K562 (cell line): ENCODE results near the gene TRIM65. TPM values are rescaled to one million over a fixed set of nuclear protein-coding genes. Genes with fewer than 3 reads are reported as not detected.

Experiments used
- ATAC-seq: fragments of 200-7000 bp; cut with Tn5 transposase; 3 replicates; pipeline ENCODE4 v1.9.1; 2020; ENCODE audit warnings: moderate library complexity
- BruUV-seq: library from RNA; stranded (reverse); fragments of 400-500 nt; replicated peaks from 2 replicates; lab custom pipeline; 2021; lab: Mats Ljungman, UMichigan
- CTCF ChIA-PET: fragments of 300-600 bp; formaldehyde crosslinking; extraction: SDS; loops from one replicate; lab custom pipeline; 2021; ENCODE audit warnings: low intra/inter-chr PET ratio; lab: Yijun Ruan, JAX
- POLR2A ChIA-PET: fragments of 300-600, 350-650 bp; sonication (Branson Sonifier 250); formaldehyde crosslinking; extraction: SDS; loops from one replicate; lab custom pipeline; 2021; ENCODE audit warnings: antibody characterized with exemption, inconsistent platforms; lab: Yijun Ruan, JAX
- DNase-seq, 4 experiments: peaks; one replicate each; pipeline versions ENCODE4 v3.0.0 to v3.0.0-alpha.2; 2011 to 2018; ENCODE audit warnings: low spot score in 3 of 4, mixed read lengths in 3 of 4; ENCODE audit errors: extremely low read depth in 1 of 4
- FAIRE-seq: peaks from 2 replicates; lab custom pipeline; 2011; peaks lifted over from hg19 to GRCh38; lab: Jason Lieb, UNC
- H2AFZ ChIP-seq: 2 replicates; pipeline ENCODE4 v1.6.0; 2011; ENCODE audit warnings: low read depth, low read length, control low read depth, inconsistent platforms
- H3K27ac ChIP-seq: fragments of 200-600 bp; 3 replicates; pipeline ENCODE4 v1.8.0; 2011; ENCODE audit warnings: low read depth, mild to moderate bottlenecking, control low read depth, inconsistent platforms, low read length, moderate library complexity, mixed read lengths; ENCODE audit errors: extremely low read depth
- H3K27me3 ChIP-seq, 2 experiments: fragments of 300-600 bp in 1 of 2; 2 replicates in 1 of 2; 3 replicates in 1 of 2; pipeline versions ENCODE4 v1.6.0 to v1.8.0; 2011; ENCODE audit warnings: inconsistent platforms in 2 of 2, low read length in 2 of 2, mild to moderate bottlenecking in 1 of 2, mixed read lengths in 1 of 2, moderate library complexity in 1 of 2; ENCODE audit not compliant: control insufficient read depth in 2 of 2, insufficient read depth in 2 of 2
- H3K36me3 ChIP-seq: fragments of 300-600 bp; 3 replicates; pipeline ENCODE4 v1.8.0; 2011; ENCODE audit warnings: mild to moderate bottlenecking, low read length, inconsistent platforms; ENCODE audit not compliant: control insufficient read depth, insufficient read depth
- H3K4me1 ChIP-seq, 2 experiments: fragments of 200-600 bp in 1 of 2; replicated peaks in 1 of 2; 2 replicates in 1 of 2; 3 replicates in 1 of 2; pipeline versions ENCODE4 v1.5.1 to v1.8.0; 2011; ENCODE audit warnings: inconsistent platforms in 2 of 2, low read length in 2 of 2, mild to moderate bottlenecking in 1 of 2, mixed read lengths in 1 of 2, moderate library complexity in 1 of 2; ENCODE audit not compliant: control insufficient read depth in 2 of 2, insufficient read depth in 2 of 2
- H3K4me2 ChIP-seq: 2 replicates; pipeline ENCODE4 v1.6.1; 2011; ENCODE audit warnings: low read length, control low read depth, inconsistent platforms, mixed read lengths; ENCODE audit not compliant: insufficient read depth
- H3K4me3 ChIP-seq: fragments of 200-600 bp; sonication (generic), shearing (Covaris generic); 2 replicates; pipeline ENCODE4 v1.5.1; 2016; ENCODE audit warnings: control low read depth, inconsistent platforms
- H3K79me2 ChIP-seq: fragments of 200-600 bp; 3 replicates; pipeline ENCODE4 v1.8.0; 2011; ENCODE audit warnings: low read length, inconsistent platforms; ENCODE audit not compliant: control insufficient read depth, insufficient read depth
- H3K9ac ChIP-seq, 2 experiments: 2 replicates each; pipeline versions ENCODE4 v1.6.0 to v1.6.1; 2011; ENCODE audit warnings: low read depth in 2 of 2, low read length in 2 of 2, control low read depth in 1 of 2, inconsistent platforms in 1 of 2, mild to moderate bottlenecking in 1 of 2, mixed read lengths in 1 of 2; ENCODE audit not compliant: insufficient read depth in 1 of 2
- H3K9me1 ChIP-seq: one replicate; pipeline ENCODE4 v1.6.0; 2011; ENCODE audit warnings: inconsistent platforms, mild to moderate bottlenecking, low read length, moderate library complexity; ENCODE audit not compliant: control insufficient read depth, insufficient read depth
- H3K9me3 ChIP-seq: replicated peaks from 2 replicates; pipeline ENCODE4 v1.5.1; 2011; ENCODE audit warnings: low read depth, low read length, inconsistent platforms; ENCODE audit not compliant: control insufficient read depth, insufficient read depth
- H4K20me1 ChIP-seq: replicated peaks from 2 replicates; pipeline ENCODE4 v1.6.1; 2011; ENCODE audit warnings: low read length, inconsistent platforms, mixed read lengths; ENCODE audit not compliant: control insufficient read depth, insufficient read depth
- BCL6 ChIP-seq: fragments of 250-450 bp; sonication (Bioruptor Pico); IDR thresholded peaks from 2 replicates; pipeline ENCODE4 v1.4.0; 2020
- CBFA2T2 ChIP-seq: fragments of 450-650 bp; conservative IDR thresholded peaks from 2 replicates; pipeline ENCODE4 v1.6.1; 2017; ENCODE audit warnings: mild to moderate bottlenecking
- CBFB ChIP-seq: sonication (generic); formaldehyde crosslinking; IDR thresholded peaks from 2 replicates; pipeline ENCODE4 v1.4.0; 2020; ENCODE audit warnings: mild to moderate bottlenecking, missing genetic modification reagents
- KDM4B ChIP-seq, 2 experiments: fragments of 450-650 bp in 1 of 2; sonication (generic) in 1 of 2; IDR thresholded peaks; 2 replicates each; pipeline ENCODE4 v1.6.1; 2016 to 2017; ENCODE audit warnings: borderline replicate concordance in 2 of 2, antibody characterized with exemption in 1 of 2, low read depth in 1 of 2, mild to moderate bottlenecking in 1 of 2
- POLR2G ChIP-seq: fragments of 200-400 bp; formaldehyde crosslinking; IDR thresholded peaks from 2 replicates; pipeline ENCODE4 v1.6.1; 2017; ENCODE audit warnings: low read depth, mild to moderate bottlenecking, antibody characterized with exemption, low read length, moderate library complexity
- RBFOX2 ChIP-seq: fragments of 200-400 bp; formaldehyde crosslinking; IDR thresholded peaks from 2 replicates; pipeline ENCODE4 v1.6.1; 2017; ENCODE audit warnings: low read depth, mild to moderate bottlenecking, low read length, moderate library complexity
- WGBS: fragments of 100-300 bp; shearing (Covaris generic); methylation state at CpG from one replicate; pipeline ENCODE4 v1.1.6; 2016; ENCODE audit warnings: low coverage, mixed read lengths; ENCODE audit not compliant: insufficient coverage; ENCODE audit errors: missing lambda C conversion rate; 5-methylcytosine and 5-hydroxymethylcytosine counted together
- in situ Hi-C: fragments of 300-500 bp; cut with MboI; formaldehyde crosslinking; loops from 4 replicates; pipeline ENCODE4 v1.15.0; 2018; ENCODE audit warnings: inconsistent platforms, mixed read lengths
- intact Hi-C: fragments of 100-400 bp; cut with micrococcal nuclease; formaldehyde crosslinking; loops from 2 replicates; pipeline ENCODE4 v1.14.2; 2022
- polyA plus RNA-seq, 8 experiments: library from polyadenylated mRNA; depleted of rRNA in 4 of 8; stranded (reverse) in 5 of 8; unstranded in 3 of 8; fragments of >200 nt; fragmentation: Nextera tagmentation in 2 of 8; fragmentation: Illumina TruSeq in 1 of 8; extraction: Ambion mirVana in 2 of 8; extraction: Trizol in 1 of 8; gene quantifications; 2 replicates each; pipeline versions ENCODE4 v1.2.1 to v1.2.3, GENCODE V29; 2011 to 2014; ENCODE audit warnings: inconsistent platforms in 1 of 8, missing spikeins in 1 of 8
- total RNA-seq, 7 experiments: library from RNA; depleted of rRNA in 6 of 7; stranded (reverse); fragments of >200 nt in 6 of 7; fragmentation: Illumina TruSeq in 2 of 7; extraction: Trizol in 2 of 7; gene quantifications; 2 replicates each; pipeline versions ENCODE4 v1.2.1 to v1.2.3, GENCODE V29; 2011 to 2021; ENCODE audit warnings: low replicate concordance in 1 of 7
- TF ChIP-seq, protein P1 (sequence below): fragments of 450-650 bp; formaldehyde crosslinking; IDR thresholded peaks from 2 replicates; pipeline ENCODE4 v1.4.0; 2022; ENCODE audit warnings: mild to moderate bottlenecking, moderate library complexity

Gene TRIM65
- total and polyA plus RNA-seq, 9 of the 15 experiments (the other 6 are each of a cell fraction or from before 2014, with no cell fraction given) = 2.8 to 45.7 (median 22.9) TPM

DNA sequence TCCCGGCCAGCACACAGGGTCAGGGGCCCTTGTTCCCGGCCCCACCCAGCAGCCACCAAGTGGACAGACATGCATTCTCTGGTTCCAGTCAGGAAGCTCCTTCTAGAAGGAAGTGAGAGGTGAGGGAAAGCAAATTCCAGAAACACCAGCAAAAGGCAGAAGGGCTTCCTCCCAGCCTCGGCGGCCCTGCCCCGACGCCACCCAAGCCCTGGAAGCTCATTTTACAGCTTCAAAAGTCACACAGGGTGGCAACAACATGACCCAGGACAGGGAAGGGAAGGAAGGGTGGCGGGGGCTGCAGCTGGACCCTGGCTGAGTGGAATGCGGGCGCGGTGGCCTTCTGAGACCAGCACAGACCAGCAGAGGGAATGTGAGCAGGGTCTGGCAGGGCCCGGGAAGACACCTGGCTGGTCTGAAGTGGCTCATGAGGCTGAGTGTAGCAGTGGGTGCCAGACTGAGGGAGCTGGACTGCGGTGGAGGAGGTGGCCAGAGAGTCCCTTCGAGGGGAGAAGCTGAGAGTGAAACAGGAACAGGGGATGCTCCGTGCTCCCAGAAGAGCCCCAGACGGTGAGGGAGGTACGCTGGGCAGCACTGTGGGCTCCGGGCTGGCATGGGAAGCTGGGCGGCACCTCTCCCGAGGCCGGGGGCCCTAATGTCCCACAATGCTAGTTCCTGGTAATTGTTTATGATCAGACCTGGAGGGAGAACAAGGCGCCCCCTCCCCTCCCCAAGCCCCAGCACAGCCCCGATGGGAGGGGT, 50.6 kb downstream of the TRIM65 start:
- BruUV-seq = TSS peak; percentile 13
- H3K27ac ChIP-seq = peak overlapping the region; percentile 95
- peaks cover 43% of the 10 kb centered on the region for H3K79me2 ChIP-seq
- no peaks in the 10 kb centered on the region for H3K9me3 ChIP-seq
- H3K9me1 ChIP-seq = no peaks in the 10 kb centered on the region
- WGBS = 76% methylated on average over 12 of the region's 22 CpGs
- peak overlapping the region; percentile 38 for H2AFZ ChIP-seq
- FAIRE-seq (no peak), DNase-seq (peak in 1 of 4 experiments; percentile 16), ATAC-seq (no peak)
- H3K9ac ChIP-seq = peak overlapping the region; percentile 88 to 95
- no peak overlapping the region for H3K4me3 ChIP-seq
- H3K27me3 ChIP-seq = no peaks in the 10 kb centered on the region
- ChIA-PET POLR2A (interaction anchor here (0.6 to 8.5 kb wide), 17 partner anchors 9 to 555 kb away, joined by 3 to 145 read pairs (median 4); partner anchors contain the start of genes TRIM65 and WBP2), CTCF (no interaction called here)
- peaks cover 62% of the 10 kb centered on the region for H3K36me3 ChIP-seq
- peak overlapping the region; percentile 99 for H3K4me2 ChIP-seq
- TF ChIP-seq POLR2G = peak; percentile 42
- 0 out of 4 replicates have a peak, but pooled peaks of 1 of the 2 experiments have one; percentile 34 for TF ChIP-seq KDM4B (IDR thresholded peaks at IDR 0.05; ENCODE audit: borderline replicate concordance in 2 of 2, low read depth in 1 of 2)
- TF ChIP-seq BCL6 (CRISPR knock-in tag) = no peak
- TF ChIP-seq, protein P1, sequence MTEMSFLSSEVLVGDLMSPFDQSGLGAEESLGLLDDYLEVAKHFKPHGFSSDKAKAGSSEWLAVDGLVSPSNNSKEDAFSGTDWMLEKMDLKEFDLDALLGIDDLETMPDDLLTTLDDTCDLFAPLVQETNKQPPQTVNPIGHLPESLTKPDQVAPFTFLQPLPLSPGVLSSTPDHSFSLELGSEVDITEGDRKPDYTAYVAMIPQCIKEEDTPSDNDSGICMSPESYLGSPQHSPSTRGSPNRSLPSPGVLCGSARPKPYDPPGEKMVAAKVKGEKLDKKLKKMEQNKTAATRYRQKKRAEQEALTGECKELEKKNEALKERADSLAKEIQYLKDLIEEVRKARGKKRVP (CRISPR knock-in tag) = no peak
- TF ChIP-seq RBFOX2 = peak; percentile 28; the same call in 1 of the 2 replicates
- TF ChIP-seq CBFB (CRISPR knock-in tag) = 0 out of 2 replicates have a peak, but pooled peaks have one; percentile 57
- TF ChIP-seq CBFA2T2 = no peak
- no peaks in the 10 kb centered on the region for H4K20me1 ChIP-seq
- in situ Hi-C loops (no loop called here), intact Hi-C loops (loop anchor here (5.0 kb wide), 2 partner anchors 69 to 84 kb away; a partner anchor contains a TSS)
- peaks cover 39 to 84% of the 10 kb centered on the region in 2 experiments for H3K4me1 ChIP-seq
